ENCODE measurements around the gene MYO7B. TPM values are rescaled to one million over a fixed set of nuclear protein-coding genes. Genes with fewer than 3 reads are reported as not detected.

Gene MYO7B
- total RNA-seq, 4 donors from 2014 or later = 0.56 TPM; not detected in 3

DNA sequence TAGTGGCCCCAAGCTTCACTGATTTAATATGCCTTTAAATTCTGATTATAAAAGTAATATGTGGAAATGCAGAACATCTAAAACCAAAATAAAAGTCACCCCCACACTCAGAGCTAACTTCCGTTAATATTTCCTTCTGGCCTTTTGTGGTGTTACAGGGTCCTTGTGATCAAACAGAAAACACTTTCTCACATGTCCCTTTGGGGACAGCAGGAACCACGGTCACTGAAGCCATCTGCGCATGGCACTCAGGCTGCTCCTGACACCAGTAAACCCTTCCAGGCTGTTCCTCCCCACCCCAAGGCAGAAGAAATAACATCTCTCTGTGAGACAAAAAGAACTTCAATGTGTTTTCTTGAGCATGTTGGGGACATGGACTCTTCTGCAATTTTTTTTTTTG lies 85.4 kb downstream of the MYO7B start:
- no peak overlapping the region for H3K4me3 ChIP-seq (replicated peaks in 1 of 3)
- H3K36me3 ChIP-seq = no peaks in the 10 kb centered on the region
- DNase-seq = no peak
- H3K9me3 ChIP-seq = no peaks in the 10 kb centered on the region
- no peaks in the 10 kb centered on the region for H3K4me1 ChIP-seq
- no peaks in the 10 kb centered on the region for H3K27me3 ChIP-seq
- WGBS, 2 donors = 68 to 69% methylated on average over 3 of the region's 3 CpGs
- intact Hi-C loops (cut with DNase I) = no loop called here
- H3K27ac ChIP-seq = no peak overlapping the region
- TF ChIP-seq, protein P1, sequence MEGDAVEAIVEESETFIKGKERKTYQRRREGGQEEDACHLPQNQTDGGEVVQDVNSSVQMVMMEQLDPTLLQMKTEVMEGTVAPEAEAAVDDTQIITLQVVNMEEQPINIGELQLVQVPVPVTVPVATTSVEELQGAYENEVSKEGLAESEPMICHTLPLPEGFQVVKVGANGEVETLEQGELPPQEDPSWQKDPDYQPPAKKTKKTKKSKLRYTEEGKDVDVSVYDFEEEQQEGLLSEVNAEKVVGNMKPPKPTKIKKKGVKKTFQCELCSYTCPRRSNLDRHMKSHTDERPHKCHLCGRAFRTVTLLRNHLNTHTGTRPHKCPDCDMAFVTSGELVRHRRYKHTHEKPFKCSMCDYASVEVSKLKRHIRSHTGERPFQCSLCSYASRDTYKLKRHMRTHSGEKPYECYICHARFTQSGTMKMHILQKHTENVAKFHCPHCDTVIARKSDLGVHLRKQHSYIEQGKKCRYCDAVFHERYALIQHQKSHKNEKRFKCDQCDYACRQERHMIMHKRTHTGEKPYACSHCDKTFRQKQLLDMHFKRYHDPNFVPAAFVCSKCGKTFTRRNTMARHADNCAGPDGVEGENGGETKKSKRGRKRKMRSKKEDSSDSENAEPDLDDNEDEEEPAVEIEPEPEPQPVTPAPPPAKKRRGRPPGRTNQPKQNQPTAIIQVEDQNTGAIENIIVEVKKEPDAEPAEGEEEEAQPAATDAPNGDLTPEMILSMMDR (IDR thresholded peaks at IDR 0.05) = no peak
- TF ChIP-seq POLR2A (IDR thresholded peaks at IDR 0.05) = no peak

GRCh38 chr2:127621981-127622431 lies 86.5 kb downstream of the MYO7B start:
- DNase-seq = no peak
- H3K9me3 ChIP-seq = no peaks in the 10 kb centered on the region
- H3K4me3 ChIP-seq (replicated peaks in 1 of 3) = no peak overlapping the region
- H3K27ac ChIP-seq = no peak overlapping the region
- TF ChIP-seq, protein P1 (IDR thresholded peaks at IDR 0.05) = no peak
- TF ChIP-seq POLR2A (IDR thresholded peaks at IDR 0.05) = no peak
- H3K27me3 ChIP-seq = no peaks in the 10 kb centered on the region
- no peaks in the 10 kb centered on the region for H3K4me1 ChIP-seq
- intact Hi-C loops (cut with DNase I) = no loop called here
- H3K36me3 ChIP-seq = no peaks in the 10 kb centered on the region
- WGBS, 2 donors = 93 to 96% methylated on average over 14 of the region's 15 CpGs

DNA sequence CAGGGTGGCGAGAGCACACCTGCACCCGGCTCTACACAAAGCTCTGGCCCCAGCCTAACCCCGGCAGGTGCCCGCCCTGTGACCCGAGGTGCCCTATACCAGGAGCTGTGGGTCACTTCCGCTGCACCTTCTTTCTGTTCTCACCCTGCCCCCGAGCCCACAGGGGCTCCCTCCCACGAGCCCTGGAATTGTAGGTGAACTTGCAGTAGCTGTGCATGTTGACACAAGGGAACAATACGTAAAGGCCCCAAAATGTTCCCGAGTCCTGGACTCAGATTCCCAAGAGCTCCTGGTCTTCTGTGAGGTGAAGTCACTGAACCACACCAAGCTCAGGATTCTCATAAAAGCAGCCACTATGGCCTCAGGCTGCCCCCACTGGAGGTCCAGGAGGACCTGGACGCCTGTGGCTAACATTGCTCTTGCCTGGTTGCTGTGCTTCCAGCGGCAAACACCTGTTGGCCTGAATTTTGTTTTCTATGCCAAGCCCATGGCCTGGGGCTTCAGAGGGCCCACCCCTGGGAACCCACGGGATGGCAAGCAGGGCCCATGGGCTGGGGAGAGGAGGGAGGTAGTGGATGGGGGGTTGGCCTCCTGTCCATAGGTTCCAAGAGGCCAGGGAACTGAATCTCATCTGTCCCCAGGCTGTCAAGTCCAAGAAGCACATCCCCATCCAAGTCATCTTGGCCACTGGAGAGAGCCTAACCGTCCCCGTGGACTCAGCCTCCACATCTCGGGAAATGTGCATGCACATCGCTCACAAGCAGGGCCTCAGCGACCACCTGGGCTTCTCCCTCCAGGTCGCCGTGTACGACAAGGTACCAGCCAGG lies 87.3 kb downstream of the MYO7B start:
- Histone ChIP-seq H3K27me3 (no peaks in the 10 kb centered on the region), H3K4me1 (no peaks in the 10 kb centered on the region), H3K27ac (no peak overlapping the region), H3K36me3 (no peaks in the 10 kb centered on the region), H3K9me3 (no peaks in the 10 kb centered on the region), H3K4me3 (replicated peaks in 1 of 3) (no peak overlapping the region)
- intact Hi-C loops (cut with DNase I) = no loop called here
- WGBS, 2 donors = 85 to 91% methylated on average over 13 to 21 of the region's 21 CpGs
- DNase-seq = no peak
- TF ChIP-seq, protein P1 (IDR thresholded peaks at IDR 0.05) = no peak
- no peak for TF ChIP-seq POLR2A (IDR thresholded peaks at IDR 0.05)

DNA sequence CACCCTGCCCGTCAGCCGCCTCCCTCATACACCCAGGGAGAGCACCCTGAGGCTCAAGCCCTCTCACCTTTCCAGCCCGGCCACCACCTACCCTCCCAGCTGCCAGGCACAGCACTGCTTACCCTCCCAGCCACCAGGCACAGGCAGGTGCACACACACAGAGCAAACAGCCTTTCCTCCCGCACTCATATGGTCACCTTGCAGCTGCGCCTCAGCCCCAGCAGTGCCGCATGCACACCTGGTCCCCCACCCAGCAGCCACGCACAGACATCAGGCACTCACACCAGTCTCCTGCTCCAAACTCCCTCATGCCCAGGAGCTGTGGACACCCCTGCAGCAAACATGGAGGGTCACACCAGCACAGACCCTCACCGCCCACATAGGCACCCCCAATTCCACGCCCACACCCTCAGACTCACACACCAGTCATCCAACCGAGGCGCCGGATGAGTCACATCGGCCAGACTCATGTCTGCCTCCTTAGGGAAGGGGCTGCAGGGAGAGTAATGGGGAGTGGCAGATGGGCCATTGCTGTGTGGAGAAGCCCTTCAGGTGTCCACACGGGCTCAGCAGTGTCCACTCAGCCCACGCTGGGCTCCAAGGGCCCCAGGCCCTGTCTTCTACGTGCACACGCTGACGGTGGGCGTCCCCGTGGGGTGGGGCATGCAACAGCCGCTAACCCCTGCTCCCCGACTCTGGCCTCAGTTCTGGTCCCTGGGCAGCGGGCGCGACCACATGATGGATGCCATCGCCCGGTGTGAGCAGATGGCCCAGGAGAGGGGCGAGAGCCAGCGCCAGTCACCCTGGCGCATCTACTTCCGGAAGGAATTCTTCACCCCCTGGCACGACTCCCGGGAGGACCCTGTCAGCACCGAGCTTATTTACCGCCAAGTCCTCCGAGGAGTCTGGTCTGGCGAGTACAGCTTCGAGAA lies 88.2 kb downstream of the MYO7B start:
- H3K36me3 ChIP-seq = no peaks in the 10 kb centered on the region
- H3K9me3 ChIP-seq = no peaks in the 10 kb centered on the region
- no peaks in the 10 kb centered on the region for H3K27me3 ChIP-seq
- 91 to 93% methylated on average over 33 to 38 of the region's 38 CpGs for WGBS, 2 donors
- no peaks in the 10 kb centered on the region for H3K4me1 ChIP-seq
- intact Hi-C loops (cut with DNase I) = no loop called here
- no peak for DNase-seq
- no peak for TF ChIP-seq POLR2A (IDR thresholded peaks at IDR 0.05)
- TF ChIP-seq, protein P1 (IDR thresholded peaks at IDR 0.05) = no peak
- H3K4me3 ChIP-seq (replicated peaks in 1 of 3) = no peak overlapping the region
- H3K27ac ChIP-seq = no peak overlapping the region

Measured in thyroid gland (tissue), 4 donors.